Fibroblast of lung (primary cell): ENCODE measurements around the gene MACO1.

Source experiments
- CTCF ChIP-seq, 2 donors: IDR thresholded peaks in 1 of 2; conservative IDR thresholded peaks in 1 of 2; 1 replicate in 1 of 2; 2 replicates in 1 of 2; pipeline ENCODE4 v1.5.1; 2011 to 2012; ENCODE audit warnings: low read length in 2 of 2, control low read depth in 1 of 2, inconsistent platforms in 1 of 2, low read depth in 1 of 2, mild to moderate bottlenecking in 1 of 2
- EZH2 ChIP-seq: IDR thresholded peaks from 2 replicates; pipeline ENCODE4 v1.5.1; 2012; ENCODE audit warnings: low read length, control low read depth, mild to moderate bottlenecking; ENCODE audit errors: missing control alignments

GRCh38 chr1:25531082-25531461 is 100.4 kb downstream of the MACO1 start:
- TF ChIP-seq CTCF (conservative IDR thresholded peaks at IDR 0.05 in 1 of 2, IDR thresholded peaks at IDR 0.05 in 1 of 2; ENCODE audit: low read depth in 1 of 2, low read length in 2 of 2) (no peak), EZH2 (no peak)
